ENCODE results near the gene ATPAF2.
A peak's percentile ranks its signal among the peaks of the same experiment; 100 is the strongest.

ATPAF2 gene

DNA sequence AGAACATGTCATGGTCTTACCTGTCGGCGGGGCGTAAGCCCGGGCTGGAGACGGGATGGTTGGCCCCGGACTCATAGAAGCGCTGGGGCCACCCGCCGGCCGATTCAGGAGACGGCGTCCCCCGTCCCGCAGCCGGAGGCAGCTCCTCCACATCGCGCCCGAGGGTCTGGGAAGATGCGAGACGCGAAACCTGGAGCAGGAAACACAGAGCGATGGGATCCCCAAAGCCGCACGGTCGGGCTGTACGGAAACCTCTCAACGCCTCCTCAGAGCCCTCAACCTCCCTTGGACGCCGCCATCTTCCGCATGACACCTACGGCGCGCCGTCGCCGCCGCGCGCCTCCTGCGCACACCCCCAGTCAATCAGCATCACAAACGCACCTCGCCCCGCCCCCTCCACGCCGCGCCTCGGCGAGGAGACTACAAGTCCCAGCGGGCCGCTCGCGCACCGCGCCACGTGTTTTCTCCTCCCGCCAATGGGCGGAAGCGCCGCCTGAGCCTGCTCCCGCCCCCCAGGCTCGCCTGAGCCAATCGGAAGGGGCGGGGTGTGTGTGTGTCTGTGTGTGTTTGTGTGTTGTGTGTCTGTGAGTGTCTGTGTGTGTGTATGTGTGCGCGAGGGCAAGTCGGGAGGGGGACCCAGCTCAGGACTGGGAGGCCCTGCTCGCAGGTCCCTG lies at the start of gene ATPAF2, which contains the start of gene GID4:
ATPAF2 (minus strand) TSS at position 308 of the 674 bp plus-strand sequence; CDS start at position 153, 155 bp downstream.
GID4 (plus strand) TSS at position 548 of the 674 bp plus-strand sequence; CDS start at position 605, 57 bp downstream.
- peak; percentile 99 for DNase-seq (ENCODE audit: low spot score)

DNA sequence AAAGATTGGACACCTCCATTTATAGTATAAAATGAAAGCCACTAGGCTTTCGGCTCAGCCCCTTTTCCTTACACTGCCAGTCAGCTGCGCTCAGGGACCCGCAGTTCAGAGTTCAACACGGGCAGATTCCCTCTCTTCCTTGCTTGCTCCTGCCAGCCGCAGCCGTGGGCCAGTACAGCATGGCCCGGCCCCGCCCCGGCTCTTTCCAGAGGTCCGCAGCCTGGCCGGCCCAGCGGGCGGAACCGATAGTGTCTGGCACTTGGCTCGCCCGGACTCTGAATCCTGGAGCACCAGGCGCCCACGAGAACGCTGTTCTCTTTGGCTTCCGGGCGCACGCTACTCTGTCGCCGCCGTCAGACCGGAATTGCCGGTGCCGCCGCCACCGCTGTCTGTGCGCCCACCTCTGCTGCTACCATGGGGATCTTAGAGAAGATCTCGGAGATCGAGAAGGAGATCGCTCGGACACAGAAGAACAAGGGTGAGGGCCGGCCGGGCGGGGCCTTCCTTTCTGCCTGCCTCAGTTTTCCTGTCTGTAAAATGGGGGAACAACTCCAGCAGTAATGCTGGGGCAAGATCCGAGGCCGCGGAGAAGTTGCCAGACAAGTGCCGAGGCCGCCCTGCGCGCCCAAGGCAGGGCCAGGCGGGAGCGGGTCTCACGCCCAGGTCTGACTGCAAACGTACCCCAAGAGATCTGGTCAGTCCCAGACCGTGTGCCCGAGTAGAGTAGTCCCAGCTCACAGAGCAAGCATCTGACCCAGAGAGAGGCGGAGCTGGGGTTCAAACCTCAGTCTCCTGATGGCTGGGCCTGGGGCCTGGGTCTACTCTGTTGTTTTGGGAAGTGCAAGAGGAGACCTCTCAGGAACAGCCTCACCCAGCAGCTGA lies 48.9 kb upstream of the ATPAF2 start, which contains the start of gene DRG2:
DRG2 (plus strand) TSS at position 339 of the 882 bp plus-strand sequence; CDS start at position 415, 76 bp downstream.
- DNase-seq (ENCODE audit: low spot score): peak; percentile 90
- TF ChIP-seq, protein P1, sequence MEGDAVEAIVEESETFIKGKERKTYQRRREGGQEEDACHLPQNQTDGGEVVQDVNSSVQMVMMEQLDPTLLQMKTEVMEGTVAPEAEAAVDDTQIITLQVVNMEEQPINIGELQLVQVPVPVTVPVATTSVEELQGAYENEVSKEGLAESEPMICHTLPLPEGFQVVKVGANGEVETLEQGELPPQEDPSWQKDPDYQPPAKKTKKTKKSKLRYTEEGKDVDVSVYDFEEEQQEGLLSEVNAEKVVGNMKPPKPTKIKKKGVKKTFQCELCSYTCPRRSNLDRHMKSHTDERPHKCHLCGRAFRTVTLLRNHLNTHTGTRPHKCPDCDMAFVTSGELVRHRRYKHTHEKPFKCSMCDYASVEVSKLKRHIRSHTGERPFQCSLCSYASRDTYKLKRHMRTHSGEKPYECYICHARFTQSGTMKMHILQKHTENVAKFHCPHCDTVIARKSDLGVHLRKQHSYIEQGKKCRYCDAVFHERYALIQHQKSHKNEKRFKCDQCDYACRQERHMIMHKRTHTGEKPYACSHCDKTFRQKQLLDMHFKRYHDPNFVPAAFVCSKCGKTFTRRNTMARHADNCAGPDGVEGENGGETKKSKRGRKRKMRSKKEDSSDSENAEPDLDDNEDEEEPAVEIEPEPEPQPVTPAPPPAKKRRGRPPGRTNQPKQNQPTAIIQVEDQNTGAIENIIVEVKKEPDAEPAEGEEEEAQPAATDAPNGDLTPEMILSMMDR (IDR thresholded peaks at IDR 0.05; ENCODE audit: extremely low read depth, missing control alignments): no peak

More for the DNA sequence above, at the start of gene ATPAF2, which contains the start of gene GID4:
- TF ChIP-seq, protein P1 (IDR thresholded peaks at IDR 0.05; ENCODE audit: extremely low read depth, missing control alignments): no peak

DNA sequence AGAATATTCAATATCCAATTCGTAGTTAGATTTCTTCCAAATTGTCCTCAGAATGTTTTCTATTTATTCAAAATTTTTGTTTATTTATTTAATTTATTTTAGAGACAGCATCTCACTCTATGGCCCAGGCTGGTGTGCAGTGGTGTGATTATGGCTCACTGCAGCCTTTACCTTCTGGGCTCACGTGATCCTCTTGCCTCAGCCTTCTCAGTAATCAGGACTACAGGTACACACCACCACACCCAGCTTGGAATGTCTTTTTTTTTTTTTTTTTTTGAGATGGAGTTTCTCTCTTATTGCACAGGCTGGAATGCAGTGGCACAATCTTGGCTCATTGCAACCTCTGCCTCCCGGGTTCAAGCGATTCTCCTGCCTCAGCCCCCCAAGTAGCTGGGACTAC lies 45.3 kb upstream of the ATPAF2 start:
- TF ChIP-seq, protein P1 (IDR thresholded peaks at IDR 0.05; ENCODE audit: extremely low read depth, missing control alignments): no peak
- no peak for DNase-seq (ENCODE audit: low spot score)

DNA sequence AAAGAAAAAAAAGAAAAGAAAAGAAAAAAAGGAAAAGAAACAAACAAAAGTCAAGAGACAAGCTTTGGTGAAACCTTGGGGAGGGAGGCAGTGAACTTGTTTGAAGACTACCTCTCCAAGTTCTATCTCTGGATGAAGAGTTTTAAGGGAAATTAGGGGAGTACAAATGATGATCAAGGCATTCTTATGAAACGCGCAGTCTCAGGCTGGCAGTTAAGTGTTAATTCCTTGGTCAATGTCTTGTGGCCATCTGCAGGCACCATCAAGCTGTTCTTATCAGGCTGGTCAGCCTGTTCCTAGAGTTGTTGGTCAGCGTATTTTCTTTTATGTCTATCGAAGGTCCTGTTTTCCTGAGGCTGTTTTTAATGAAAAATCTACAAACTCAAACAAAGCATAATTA lies 40.6 kb upstream of the ATPAF2 start:
- TF ChIP-seq, protein P1 (IDR thresholded peaks at IDR 0.05; ENCODE audit: extremely low read depth, missing control alignments): no peak
- no peak for DNase-seq (ENCODE audit: low spot score)

DNA sequence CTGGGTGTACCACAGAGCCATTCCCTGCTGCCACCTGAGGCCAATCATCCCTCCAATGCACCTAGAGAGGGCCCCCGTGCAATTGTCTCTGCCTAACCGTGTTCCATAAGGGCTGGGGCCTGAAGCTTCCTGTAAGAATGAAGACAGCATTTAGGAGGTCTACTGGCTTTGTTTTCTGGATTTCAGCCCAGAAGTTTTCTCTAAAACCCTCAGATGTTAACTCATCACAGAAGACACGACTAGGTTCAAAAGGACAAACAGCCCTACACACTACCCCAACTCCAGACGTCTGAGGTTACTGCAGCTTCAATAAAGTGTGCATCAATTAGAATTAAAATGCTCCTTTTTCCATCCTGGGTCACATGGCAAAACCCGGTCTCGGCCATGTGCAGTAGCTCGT lies 38.0 kb upstream of the ATPAF2 start:
- TF ChIP-seq, protein P1 (IDR thresholded peaks at IDR 0.05; ENCODE audit: extremely low read depth, missing control alignments): no peak
- DNase-seq (ENCODE audit: low spot score): no peak

DNA sequence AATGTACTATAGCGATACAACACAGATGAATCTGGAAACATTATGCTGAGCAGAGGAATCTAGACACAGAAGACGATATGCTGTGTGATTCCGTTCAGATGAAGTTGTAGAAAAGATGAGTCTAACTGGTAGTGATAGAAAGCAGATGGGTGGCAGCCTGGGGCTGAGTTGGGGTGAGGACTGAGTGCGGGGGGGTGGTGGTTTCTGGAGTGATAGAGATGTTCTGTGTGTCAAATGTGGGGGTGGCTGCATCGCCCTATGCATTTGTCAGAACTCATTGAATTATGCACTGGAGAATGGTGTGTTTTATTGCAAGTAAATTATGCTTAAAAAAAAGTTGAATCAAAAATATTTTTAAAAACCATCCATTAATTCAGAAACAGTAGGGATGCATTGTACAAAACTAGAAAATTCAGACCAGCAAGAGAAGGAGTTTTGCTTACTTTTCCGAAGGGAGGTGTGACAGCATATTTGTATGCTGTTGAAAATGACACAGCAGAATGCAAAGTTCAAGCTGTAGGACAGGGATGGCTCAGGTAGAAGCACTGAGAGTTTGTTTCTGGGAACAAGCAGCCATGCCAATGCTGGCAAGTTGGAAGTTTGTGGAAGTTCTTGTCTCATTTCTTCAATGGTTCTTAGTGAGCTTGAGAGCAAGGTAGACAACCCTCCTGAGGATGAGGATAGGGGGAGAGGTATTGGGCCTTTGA lies 35.8 kb upstream of the ATPAF2 start:
- DNase-seq (ENCODE audit: low spot score): no peak
- TF ChIP-seq, protein P1 (IDR thresholded peaks at IDR 0.05; ENCODE audit: extremely low read depth, missing control alignments): no peak
